Breast epithelium (tissue), 3 donors: ENCODE measurements around the gene TTLL13.
"Not testable (repeated sequence)": the region's sequence is repeated elsewhere in the genome, so short reads cannot be mapped to it uniquely, and the experiment has no call there.

Experiments used
- CTCF ChIP-seq, 3 donors: fragments of 450-650 bp; IDR thresholded peaks; one replicate each; pipeline ENCODE4 v1.5.1; 2016 to 2017; ENCODE audit warnings: antibody characterized with exemption in 3 of 3, mild to moderate bottlenecking in 3 of 3, moderate library complexity in 3 of 3
- POLR2A ChIP-seq: fragments of 450-650 bp; IDR thresholded peaks from one replicate; pipeline ENCODE4 v1.6.1; 2016; ENCODE audit warnings: antibody characterized with exemption, mild to moderate bottlenecking, moderate library complexity
- POLR2AphosphoS5 ChIP-seq, 3 donors: sonication (generic); formaldehyde crosslinking; IDR thresholded peaks; one replicate each; pipeline ENCODE4 v1.6.1; 2017; ENCODE audit warnings: antibody characterized with exemption in 3 of 3

- TF ChIP-seq CTCF (IDR thresholded peaks at IDR 0.05), result peak; percentile 58 to 83 (median 65)
- TF ChIP-seq POLR2A; POLR2AphosphoS5 (IDR thresholded peaks at IDR 0.05): not testable (repeated sequence)
These were observed 43.9 kb downstream of the TTLL13 start for GRCh38 chr15:90293040-90293810.
